HG02938 (cell line): ENCODE measurements around the gene CD300A.
"Not testable (repeated sequence)": the region's sequence is repeated elsewhere in the genome, so short reads cannot be mapped to it uniquely, and the experiment has no call there.

Experiments
- ATAC-seq: cut with Tn5 transposase; IDR thresholded peaks from one replicate; pipeline ENCODE4 v1.9.1; 2021; ENCODE audit warnings: mild to moderate bottlenecking, moderate library complexity; ENCODE audit not compliant: unreplicated experiment

CD300A gene

DNA sequence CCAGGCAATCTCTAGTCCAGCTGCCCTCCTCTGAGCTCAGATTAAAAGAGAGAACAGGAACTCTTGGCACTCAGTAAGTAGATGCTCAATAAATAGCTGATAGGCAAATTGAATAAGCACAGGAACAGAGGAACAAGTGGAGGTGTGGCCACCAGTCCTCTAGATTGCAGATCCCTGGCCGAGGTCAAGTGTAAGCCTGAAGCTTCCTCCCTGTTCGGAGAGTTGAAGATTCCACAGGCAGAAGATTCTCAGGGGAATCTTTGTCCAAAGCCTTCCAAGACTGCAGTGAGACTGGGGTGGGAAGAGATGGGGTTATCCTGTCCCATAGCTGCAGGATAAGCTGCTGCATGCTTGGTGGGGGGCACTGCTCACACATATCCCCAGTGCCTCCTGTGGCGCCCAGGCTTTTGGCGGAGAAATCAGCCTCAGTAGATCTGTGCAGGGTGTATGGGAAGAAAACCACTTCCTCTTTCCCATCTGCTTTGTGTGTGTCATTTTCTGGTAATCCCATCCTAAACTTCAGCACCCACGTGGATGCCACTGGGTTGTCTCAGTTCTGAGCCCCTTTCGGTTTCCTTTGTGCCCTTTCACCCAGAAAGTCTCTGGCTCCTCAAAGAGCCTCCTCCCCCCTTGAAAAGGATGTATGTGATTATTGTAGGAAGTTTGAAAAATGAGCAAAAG, 12.1 kb downstream of the CD300A start:
- no peak for ATAC-seq

DNA sequence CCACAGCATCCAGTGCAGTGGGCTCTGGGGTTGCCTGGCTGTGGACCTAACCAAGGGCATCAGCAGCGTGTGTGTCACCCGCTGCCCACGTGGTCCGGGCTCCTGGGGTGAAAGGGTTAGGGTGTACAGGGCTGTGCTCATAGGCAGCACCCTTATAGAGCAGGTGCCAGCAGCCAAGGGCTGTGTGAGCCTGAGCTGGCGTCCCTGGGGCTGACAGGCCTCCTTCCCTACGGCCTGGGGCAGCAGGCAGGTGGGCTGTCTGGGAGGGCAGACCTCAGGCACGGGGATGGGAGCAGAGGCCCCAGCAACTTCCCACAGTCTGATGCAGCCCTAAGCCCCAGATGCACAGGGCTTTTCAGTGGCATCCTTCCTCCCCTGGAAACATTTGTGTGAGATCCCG, 13.9 kb downstream of the CD300A start:
- ATAC-seq: no peak

DNA sequence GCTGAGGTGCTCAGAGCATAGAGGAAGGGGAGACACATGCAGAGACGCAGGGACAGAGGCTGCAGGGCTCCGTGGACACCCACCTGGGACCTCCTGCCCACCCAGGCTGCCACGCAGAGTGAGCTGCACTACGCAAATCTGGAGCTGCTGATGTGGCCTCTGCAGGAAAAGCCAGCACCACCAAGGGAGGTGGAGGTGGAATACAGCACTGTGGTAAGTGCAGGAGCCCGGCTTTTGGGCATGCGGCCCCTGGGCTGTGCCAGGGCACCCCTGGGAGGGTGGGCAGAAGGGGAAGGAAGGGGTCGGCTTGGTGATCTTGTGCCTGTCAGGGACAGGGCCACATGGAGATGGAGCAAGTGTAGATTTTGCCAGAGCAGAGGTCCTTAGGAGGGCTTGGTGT, 15.2 kb downstream of the CD300A start:
- ATAC-seq: no peak

DNA sequence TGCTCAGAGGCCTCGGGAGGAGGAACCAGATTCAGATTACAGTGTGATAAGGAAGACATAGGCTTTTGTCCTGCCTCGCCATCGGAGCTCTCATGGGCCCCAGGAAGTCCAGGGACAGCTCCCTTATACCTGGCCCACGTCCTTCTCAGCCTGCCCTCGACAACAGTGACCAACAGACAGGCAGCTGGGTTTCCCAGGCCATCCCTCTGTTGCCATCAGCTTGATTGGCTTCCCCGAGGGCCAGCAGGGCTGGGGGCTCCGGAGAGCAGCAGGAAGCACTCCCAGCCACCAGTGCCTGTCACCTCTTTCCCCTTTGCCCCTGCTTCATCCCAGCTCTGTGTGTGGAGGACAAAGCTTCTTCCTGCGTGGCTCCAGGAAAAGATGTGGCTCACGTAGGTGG, 17.6 kb downstream of the CD300A start:
- ATAC-seq: no peak

DNA sequence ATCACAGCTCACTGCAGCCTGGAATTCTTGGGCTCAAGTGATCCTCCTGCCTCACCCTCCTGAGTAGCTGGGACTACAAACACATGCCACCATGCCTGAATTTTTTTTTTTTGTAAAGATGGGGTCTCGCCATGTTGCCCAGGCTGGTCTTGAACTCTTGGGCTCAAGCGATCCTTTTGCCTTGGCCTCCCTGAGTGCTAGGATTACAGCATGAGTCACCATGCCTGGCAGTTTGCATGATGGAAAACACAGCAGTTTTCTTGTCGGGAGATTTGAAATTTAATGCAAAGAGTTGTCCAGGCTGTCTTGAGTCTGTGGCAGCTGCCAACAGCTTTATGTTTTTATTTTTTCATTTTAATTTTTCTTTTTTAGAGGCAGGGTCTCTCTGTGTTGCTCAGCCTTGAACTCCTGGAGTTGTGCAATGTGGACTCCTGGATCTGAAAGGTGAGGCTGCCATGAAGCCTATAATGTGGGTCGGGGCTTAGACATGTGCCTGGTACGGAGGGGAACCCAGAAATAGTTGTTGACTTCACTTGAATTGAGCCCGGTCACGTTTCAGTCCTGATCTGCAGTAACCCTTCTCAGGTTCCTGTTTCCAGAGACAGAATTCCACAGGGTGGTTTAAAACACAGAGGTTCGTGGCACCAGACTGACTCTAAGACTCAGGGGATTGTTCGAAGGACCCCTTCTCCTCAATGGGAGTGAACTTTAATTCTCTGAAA, 18.7 kb downstream of the CD300A start:
- no peak for ATAC-seq

DNA sequence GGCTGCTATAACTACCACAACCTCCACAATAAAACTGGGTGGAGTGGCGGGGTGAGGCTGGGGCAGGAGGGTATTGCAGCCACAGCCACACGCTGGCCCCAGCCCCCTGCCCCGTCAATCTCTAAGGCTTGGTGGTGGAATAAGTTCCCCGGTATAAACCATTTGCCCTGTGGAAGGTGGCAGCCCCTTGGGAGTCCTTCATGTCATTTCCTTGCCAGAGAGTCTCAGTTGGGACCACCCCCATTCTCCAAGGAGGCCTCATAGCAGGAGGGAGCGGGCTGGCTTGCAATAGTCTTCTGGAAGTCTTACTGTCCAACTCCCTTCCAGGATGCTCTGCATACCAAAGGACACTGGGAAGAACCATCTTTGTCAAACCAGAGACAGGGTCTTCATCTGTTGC, 19.4 kb downstream of the CD300A start:
- no peak for ATAC-seq

DNA sequence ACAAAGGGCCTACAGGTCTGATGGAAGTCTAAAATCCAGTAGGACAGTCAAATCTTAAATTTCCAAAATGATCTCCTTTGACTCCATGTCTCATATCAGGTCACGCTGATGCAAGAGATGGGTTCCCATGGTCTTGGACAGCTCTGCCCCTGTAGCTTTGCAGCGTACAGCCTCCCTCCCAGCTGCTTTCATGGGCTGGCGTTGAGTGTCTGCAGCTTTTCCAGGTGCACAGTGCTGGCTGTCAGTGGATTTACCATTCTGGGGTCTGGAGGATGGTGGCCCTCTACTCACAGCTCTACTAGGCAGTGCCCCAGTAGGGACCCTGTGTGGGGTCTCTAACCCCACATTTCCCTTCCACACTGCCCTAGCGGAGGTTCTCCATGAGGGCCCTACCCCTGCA, 21.8 kb downstream of the CD300A start:
- not testable (repeated sequence) for ATAC-seq

DNA sequence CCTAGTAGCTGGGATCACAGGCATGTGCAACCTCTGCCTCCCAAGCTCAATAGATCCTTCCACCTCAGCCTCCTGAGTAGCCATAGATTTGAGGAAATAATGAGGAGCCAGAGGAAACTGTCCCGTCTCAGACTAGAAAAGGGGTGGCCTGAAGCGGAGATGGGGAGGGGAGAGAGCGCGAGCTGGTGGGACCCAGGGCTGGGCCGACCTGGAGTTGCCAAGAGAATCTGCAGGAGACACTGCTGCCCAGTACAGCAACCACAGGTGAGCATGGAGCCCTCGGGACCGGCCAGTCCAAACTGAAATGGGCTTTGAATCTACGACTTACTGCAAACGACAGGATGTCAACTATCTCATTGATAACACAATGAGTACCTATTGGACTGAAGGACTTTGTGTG, 24.3 kb downstream of the CD300A start:
- no peak for ATAC-seq

DNA sequence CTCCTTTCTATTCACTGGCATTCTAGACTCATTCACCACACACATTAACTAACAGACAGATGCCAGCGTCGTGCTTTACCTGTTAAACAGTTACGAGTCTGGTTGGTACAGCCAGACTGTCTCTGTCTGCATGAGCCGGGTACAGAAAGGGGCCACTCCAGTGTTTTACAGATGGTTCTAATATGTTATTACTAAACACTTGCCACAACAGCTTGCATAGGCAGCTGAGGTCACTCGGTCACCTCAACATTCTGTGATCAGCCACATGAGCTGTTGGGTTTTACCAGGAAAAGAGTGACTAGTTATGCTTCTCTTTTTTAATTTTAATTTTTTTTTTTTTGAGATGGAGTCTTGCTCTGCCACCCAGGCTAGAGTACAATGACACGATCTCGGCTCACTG, 25.2 kb downstream of the CD300A start:
- no peak for ATAC-seq

DNA sequence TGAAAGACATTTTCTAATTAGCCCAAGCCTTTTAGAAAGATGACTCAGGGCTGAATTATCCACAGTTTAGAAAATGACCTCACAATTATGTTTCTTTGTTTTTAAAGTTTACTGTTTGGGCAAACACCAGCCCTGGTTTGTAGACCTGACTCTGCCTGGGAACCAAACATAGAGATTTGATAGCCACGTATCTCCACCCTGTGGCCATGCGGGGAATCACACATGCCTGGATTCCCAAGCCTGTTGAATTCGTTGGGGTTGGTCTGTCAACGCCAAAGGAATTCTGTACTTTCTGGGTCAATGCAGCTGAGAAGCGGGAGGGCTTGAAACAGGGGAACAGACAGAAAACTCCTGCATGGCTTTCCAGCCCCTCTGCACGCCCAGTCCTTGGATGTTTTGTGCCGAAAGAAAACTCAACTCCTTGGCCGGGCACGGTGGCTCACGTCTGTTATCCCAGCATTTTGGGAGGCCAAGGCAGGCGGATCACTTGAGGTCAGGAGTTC, 26.9 kb downstream of the CD300A start:
- ATAC-seq: no peak

DNA sequence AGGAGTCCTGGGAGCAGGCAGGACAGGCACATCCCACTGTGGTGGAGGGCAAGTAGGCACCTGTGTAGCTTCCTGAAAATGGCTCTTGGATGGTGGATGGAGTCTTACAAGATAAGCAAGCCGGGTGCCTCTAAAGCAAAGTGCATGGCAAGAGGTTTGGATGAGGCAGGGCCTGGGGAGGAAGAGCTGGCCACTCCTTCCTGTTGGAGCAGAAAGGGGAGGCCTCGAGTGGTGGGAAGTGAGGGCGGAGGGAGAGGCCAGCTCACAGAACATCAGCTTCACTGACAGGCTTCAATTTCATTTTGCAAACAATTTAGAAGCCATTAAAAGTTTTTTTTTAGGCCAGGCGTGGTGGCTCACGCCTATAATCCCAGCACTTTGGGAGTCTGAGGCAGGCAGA, 31.0 kb downstream of the CD300A start:
- ATAC-seq: no peak

DNA sequence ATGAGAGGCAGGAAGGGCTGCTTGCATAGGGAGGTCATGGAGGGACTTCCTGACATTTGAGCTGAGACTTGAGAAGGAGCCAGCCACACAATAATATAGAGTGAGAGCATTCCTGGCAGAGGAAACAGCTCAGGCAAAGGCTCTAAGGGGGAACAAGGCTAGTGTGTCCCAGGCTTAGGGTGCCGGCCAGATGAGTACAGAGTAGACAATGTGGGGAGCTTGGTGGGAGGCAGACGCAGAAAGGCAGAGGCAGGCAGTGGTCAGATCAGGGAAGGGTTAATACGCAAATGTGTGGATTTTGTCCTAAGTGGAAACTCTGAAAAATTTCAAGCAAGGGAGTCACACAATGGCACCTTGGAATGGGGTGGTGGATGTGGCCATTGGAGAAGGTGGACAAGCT, 33.6 kb downstream of the CD300A start:
- no peak for ATAC-seq

DNA sequence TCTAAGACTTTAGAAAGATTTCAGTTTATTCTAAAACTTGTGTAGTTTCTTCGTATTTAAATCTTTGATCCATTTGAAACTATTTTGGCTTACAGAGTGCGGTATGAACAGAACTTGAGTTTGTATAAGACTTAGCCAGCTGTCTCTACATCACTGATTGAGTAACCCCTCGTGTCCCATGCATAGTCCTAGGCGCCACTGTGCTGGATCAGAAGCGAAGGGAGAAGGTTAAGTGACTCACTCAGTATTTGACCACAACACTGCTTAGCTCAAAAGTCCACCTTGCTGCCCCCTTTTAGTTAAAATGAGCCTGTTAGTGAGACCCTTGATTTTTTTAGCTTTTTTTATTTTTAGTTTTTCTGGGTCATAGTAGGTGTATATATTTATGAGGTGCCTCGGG, 36.4 kb downstream of the CD300A start:
- no peak for ATAC-seq

DNA sequence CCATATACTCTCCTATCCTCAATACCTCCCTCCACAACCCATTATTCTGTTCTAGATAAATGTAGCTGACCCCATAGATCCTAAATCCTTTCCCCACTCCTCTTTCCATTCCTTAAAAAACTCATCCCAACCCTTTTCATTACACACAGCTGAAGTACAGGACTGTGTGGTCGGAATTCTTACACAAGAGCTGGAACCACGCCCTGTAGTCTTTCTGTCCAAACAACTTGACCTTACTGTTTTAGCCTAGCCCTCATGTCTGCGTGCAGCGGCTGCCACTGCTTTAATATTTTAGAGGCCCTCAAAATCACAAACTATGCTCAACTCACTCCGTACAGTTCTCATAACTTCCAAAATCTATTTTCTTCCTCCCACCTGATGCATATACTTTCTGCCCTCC, 37.5 kb downstream of the CD300A start:
- ATAC-seq: not testable (repeated sequence)

DNA sequence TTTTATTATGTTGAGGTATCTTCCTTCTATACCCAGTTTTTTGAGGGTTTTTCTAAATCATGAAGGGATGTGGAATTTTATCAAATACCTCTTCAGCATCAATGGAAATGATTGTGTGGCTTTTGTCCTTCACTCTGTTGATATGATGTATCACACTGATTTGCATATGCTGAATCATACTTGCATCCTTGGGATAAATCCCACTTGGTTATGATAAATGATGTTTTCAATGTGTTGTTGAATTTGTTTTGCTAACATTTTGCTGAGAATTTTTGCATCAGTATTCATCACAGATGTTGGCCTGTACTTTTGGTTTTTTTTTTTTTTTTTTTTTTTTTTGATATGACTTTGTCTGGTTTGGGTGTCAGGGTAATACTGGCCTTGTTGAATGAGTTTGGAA, 41.7 kb downstream of the CD300A start:
- no peak for ATAC-seq

DNA sequence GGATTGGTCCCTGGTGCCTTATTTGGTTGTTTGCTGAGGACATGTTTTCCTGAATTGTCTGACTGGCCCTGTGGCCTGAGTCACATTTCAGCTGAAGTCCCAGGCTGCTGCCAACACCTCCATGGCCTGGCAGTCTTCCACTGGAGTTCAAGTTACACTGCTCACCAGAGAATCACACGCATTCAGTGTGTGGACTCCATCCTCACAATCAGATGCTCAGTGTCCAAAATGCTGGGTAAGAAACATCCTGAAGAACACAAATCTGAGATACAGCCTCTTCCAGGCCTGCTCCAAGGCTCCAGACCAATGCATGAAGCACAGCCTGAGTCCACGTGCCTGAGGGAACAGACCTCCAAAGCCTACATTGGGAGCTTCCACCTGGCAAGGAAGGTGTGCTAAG, 45.6 kb downstream of the CD300A start:
- no peak for ATAC-seq

DNA sequence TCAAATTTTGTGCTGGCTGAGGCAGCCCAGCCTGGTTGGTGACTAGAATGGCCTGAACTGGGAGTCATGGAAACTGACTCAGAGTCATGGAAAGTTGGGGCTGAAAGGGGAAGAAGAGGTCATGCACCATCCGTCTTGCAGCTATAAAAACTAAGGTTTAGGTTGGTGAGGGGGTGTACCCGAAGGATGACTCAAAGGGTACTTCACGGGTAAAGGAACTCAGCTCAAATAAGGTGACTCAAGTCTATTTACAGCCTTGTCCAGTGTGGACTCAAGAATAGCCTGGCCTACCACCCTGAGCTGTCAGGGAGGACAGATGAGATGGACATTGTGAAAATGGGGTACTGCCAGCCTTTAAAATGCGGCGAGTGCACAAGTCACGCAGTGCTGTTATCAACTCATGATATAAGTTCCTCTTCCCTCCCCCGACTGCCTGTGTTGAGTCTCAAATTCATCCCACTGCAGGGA, 46.2 kb downstream of the CD300A start:
- peak; percentile 64 for ATAC-seq

DNA sequence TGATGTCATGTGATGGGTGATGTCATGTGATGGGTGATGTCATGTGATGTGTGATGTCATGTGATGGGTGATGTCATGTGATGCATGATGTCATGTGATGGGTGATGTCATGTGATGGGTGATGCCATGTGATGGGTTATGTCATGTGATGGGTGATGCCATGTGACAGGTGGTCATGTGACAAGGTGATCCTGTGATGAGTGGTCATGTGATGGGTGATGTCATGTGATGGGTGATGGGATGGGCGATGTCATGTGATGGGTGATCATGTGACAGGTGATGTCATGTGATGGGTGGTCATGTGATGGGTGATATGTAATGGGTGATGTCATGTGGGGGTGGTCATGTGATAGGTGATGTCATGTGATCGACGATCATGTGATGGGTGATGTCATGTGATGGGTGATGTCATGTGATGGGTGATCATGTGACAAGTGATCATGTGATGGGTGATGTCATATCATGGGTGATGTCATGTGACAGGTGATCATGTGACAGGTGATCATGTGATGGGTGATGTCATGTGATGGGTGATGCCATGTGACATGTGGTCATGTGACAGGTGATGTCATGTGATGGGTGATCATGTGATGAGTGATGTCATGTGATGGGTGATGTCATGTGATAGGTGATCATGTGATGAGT, 47.7 kb downstream of the CD300A start:
- no peak for ATAC-seq

DNA sequence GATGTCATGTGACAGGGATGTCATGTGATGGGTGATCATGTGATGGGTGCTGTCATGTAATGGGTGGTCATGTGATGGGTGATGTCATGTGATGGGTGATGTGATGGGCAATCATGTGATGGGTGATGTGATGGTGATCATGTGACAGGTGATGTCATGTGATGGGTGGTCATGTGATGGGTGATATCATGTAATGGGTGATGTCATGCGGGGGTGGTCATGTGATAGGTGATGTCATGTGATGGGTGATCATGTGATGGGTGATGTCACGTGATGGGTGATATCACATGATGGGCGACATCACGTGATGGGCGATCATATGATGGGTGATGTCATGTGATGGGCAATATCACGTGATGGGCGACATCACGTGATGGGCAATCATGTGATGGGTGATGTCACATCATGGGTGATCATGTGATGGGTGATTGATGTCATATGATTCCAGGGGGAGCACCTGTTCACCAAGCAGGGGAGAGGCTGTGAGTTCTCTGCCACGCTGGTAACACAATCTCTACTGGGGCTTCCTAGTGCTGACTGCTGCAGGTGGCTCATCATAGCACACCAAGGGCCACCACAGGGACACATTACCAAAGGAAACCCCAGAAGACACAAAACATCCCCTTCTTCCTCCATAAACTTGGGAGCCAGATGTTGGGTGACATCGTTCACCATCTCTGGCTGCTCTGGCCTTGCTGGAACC, 48.3 kb downstream of the CD300A start:
- ATAC-seq: no peak

DNA sequence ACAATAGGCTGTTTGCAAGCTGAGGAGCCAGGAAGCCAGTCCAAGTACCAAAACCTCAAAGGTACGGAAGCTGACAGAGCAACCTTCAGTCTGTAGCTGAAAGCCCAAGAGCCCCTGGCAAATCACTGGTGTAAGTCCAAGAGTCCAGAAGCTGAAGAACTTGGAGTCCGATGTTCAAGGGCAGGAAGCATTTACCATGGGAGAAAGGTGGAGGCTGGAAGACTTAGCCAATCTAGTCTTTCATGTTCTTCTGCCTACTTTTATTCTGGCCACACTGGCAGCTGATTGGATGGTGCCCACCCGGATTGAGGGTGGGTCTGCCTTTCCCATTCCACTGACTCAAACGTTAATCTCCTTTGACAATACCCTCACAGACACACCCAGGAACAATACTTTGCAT, 49.5 kb downstream of the CD300A start:
- ATAC-seq: no peak

DNA sequence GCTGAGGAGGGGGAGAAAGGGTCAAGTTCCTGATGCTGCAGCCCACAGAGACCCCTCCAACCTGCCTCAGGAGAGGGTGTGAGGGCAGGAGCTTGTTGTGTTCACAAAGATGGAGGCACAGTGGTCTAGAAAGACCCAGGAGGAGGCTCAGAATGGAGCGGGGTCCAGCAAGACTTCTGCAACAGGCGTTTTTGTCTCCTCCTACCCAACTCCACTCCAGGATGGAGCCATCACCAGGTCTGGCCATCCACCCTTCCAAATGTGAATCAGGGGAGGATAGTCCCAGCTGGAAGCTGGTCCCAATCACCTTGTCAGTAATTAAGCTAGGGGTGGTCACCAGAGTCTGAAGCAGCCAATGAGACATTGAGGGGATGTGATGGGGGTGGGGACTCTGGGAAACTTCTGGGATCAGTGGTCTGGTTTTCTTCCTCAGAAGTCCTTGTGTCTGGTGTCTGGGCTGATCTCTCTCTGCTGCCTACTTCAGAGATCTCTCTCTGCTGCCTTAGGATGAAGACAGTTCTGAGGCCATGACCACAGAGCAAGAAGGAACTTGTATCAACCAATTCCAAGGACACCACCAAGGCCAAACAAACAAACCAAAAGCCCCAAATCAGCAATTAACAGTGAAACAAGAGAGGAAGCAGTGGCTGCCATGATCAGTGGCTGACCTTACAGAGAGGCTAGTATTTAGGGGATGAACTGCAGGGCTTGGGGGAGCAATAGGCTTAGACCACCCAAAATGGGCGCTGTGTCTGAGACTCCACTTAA, 50.3 kb downstream of the CD300A start:
- no peak for ATAC-seq
